GM12878 (cell line): Measurements from ENCODE around the gene TRABD2A. TPM values are rescaled to one million over a fixed set of nuclear protein-coding genes. Genes with fewer than 3 reads are reported as not detected.
A peak's percentile ranks its signal among the peaks of the same experiment; 100 is the strongest.

ENCODE experiments used
- ATAC-seq: fragments of 200-7000 bp; cut with Tn5 transposase; 3 replicates; pipeline ENCODE4 v1.9.1; 2020; ENCODE audit warnings: mild to moderate bottlenecking, moderate library complexity
- BruUV-seq: library from RNA; stranded (reverse); fragments of 400-500 nt; replicated peaks from 2 replicates; lab custom pipeline; 2021; lab: Mats Ljungman, UMichigan
- CTCF ChIA-PET: fragments of 300-600 bp; sonication (Branson Sonifier 250); formaldehyde crosslinking; extraction: SDS; loops from one replicate; lab custom pipeline; 2021; ENCODE audit warnings: inconsistent platforms; lab: Yijun Ruan, JAX
- POLR2A ChIA-PET: fragments of 350-600 bp; formaldehyde crosslinking; extraction: SDS; loops from one replicate; lab custom pipeline; 2021; ENCODE audit warnings: inconsistent platforms; lab: Charles Lee
- RAD21 ChIA-PET: fragments of 300-600 bp; sonication (Branson Sonifier 250); formaldehyde crosslinking; loops from one replicate; lab custom pipeline; 2023; ENCODE audit warnings: antibody characterized with exemption; ENCODE audit not compliant: unreplicated experiment; lab: Charles Lee
- SMC1A ChIA-PET: fragments of 300-600 bp; sonication (Branson Sonifier 250); formaldehyde crosslinking; loops from one replicate; lab custom pipeline; 2023; ENCODE audit not compliant: unreplicated experiment, uncharacterized antibody; lab: Charles Lee
- DNase-seq: peaks from one replicate; pipeline ENCODE4 v3.0.0-alpha.2; 2011; ENCODE audit warnings: low read depth, low spot score
- FAIRE-seq: peaks from 3 replicates; lab custom pipeline; 2011; peaks lifted over from hg19 to GRCh38; lab: Jason Lieb, UNC
- H2AFZ ChIP-seq: 2 replicates; pipeline ENCODE4 v1.6.0; 2011; ENCODE audit warnings: low read depth, low read length, control low read depth; ENCODE audit not compliant: control insufficient read depth
- H3K27ac ChIP-seq: 2 replicates; pipeline ENCODE4 v1.5.1; 2011; ENCODE audit warnings: control low read depth; ENCODE audit not compliant: control insufficient read depth, insufficient read depth
- H3K27me3 ChIP-seq, 2 experiments: replicated peaks in 1 of 2; 2 replicates each; pipeline versions ENCODE4 v1.6.0 to v1.6.1; 2011; ENCODE audit warnings: low read length in 1 of 2; ENCODE audit not compliant: control insufficient read depth in 2 of 2, insufficient read depth in 2 of 2
- H3K36me3 ChIP-seq, 2 experiments: 2 replicates each; pipeline ENCODE4 v1.5.1; 2011; ENCODE audit warnings: low read length in 1 of 2; ENCODE audit not compliant: control insufficient read depth in 2 of 2, insufficient read depth in 2 of 2
- H3K4me1 ChIP-seq: 2 replicates; pipeline ENCODE4 v1.6.1; 2011; ENCODE audit warnings: mild to moderate bottlenecking, low read length, moderate library complexity, mixed read lengths; ENCODE audit not compliant: control insufficient read depth, insufficient read depth
- H3K4me2 ChIP-seq: 2 replicates; pipeline ENCODE4 v1.6.0; 2011; ENCODE audit warnings: control low read depth; ENCODE audit not compliant: control insufficient read depth, insufficient read depth
- H3K4me3 ChIP-seq: fragments of 200-600 bp; sonication (generic); 2 replicates; pipeline ENCODE4 v1.5.1; 2016
- H3K79me2 ChIP-seq: 2 replicates; pipeline ENCODE4 v1.6.0; 2011; ENCODE audit warnings: low read length; ENCODE audit not compliant: control insufficient read depth, insufficient read depth
- H3K9ac ChIP-seq: 2 replicates; pipeline ENCODE4 v1.8.0; 2011; ENCODE audit warnings: low read length, control low read depth, mixed read lengths; ENCODE audit not compliant: control insufficient read depth, insufficient read depth
- H3K9me3 ChIP-seq: replicated peaks from 3 replicates; pipeline ENCODE4 v1.5.1; 2011; ENCODE audit warnings: mild to moderate bottlenecking, low read length; ENCODE audit not compliant: control insufficient read depth, insufficient read depth
- H4K20me1 ChIP-seq: 2 replicates; pipeline ENCODE4 v1.6.0; 2011; ENCODE audit not compliant: control insufficient read depth, insufficient read depth
- ASH2L ChIP-seq: fragments of 300-600, 200-600 bp; sonication (generic); IDR thresholded peaks from 2 replicates; pipeline ENCODE4 v1.6.1; 2017; ENCODE audit warnings: low read depth, mild to moderate bottlenecking, borderline replicate concordance
- ETV6 ChIP-seq, 2 experiments: fragments of 450-650 bp in 1 of 2; IDR thresholded peaks in 1 of 2; conservative IDR thresholded peaks in 1 of 2; 2 replicates each; pipeline ENCODE4 v1.6.1; 2014; ENCODE audit warnings: antibody characterized with exemption in 1 of 2, borderline replicate concordance in 1 of 2, low read depth in 1 of 2, mild to moderate bottlenecking in 1 of 2, moderate library complexity in 1 of 2
- KAT2A ChIP-seq: conservative IDR thresholded peaks from 2 replicates; pipeline ENCODE4 v1.6.1; 2011; ENCODE audit warnings: low read depth, low read length; ENCODE audit not compliant: control insufficient read depth
- MYB ChIP-seq: fragments of 150-350 bp; IDR thresholded peaks from 2 replicates; pipeline ENCODE4 v1.6.1; 2014; ENCODE audit warnings: mild to moderate bottlenecking, low read depth, low read length, borderline replicate concordance
- SIN3A ChIP-seq: IDR thresholded peaks from 2 replicates; pipeline ENCODE4 v1.6.1; 2012; ENCODE audit warnings: low read depth, low read length, improper control_type of control experiment
- SMAD1 ChIP-seq: fragments of 450-650 bp; IDR thresholded peaks from 2 replicates; pipeline ENCODE4 v1.6.1; 2018; ENCODE audit warnings: mild to moderate bottlenecking, low read depth; ENCODE audit not compliant: partially characterized antibody
- WRNIP1 ChIP-seq: IDR thresholded peaks from 2 replicates; pipeline ENCODE4 v1.6.1; 2011; ENCODE audit warnings: low read depth, low read length, improper control_type of control experiment, borderline replicate concordance
- WGBS: methylation state at CpG from one replicate; pipeline ENCODE4 v1.1.6; 2016; ENCODE audit warnings: low lambda C conversion rate; ENCODE audit not compliant: insufficient replicate concordance, insufficient coverage; ENCODE audit errors: missing lambda C conversion rate; 5-methylcytosine and 5-hydroxymethylcytosine counted together
- in situ Hi-C: fragments of 300-500 bp; cut with MboI; formaldehyde crosslinking; loops from 9 replicates; pipeline ENCODE4 v1.14.3; 2018; ENCODE audit warnings: mixed read lengths
- intact Hi-C: fragments of 100-400 bp; cut with micrococcal nuclease; formaldehyde crosslinking; loops from one replicate; pipeline ENCODE4 v1.14.2; 2022; ENCODE audit not compliant: unreplicated experiment
- polyA plus RNA-seq, 11 experiments: library from polyadenylated mRNA; depleted of rRNA in 4 of 11; unstranded in 6 of 11; stranded (reverse) in 5 of 11; fragments of >200 nt; fragmentation: Nextera tagmentation in 4 of 11; fragmentation: Illumina TruSeq in 1 of 11; extraction: Ambion mirVana in 4 of 11; extraction: Trizol in 1 of 11; gene quantifications; 1 replicate in 1 of 11; 2 replicates in 10 of 11; pipeline versions ENCODE4 v1.2.1 to v1.2.3, GENCODE V29; 2011 to 2016; ENCODE audit warnings: inconsistent platforms in 2 of 11, missing spikeins in 2 of 11, low read depth in 1 of 11
- total RNA-seq, 4 experiments: library from RNA; depleted of rRNA in 3 of 4; stranded (reverse); fragments of >200 nt in 3 of 4; fragmentation: Illumina TruSeq in 1 of 4; extraction: Trizol in 1 of 4; gene quantifications; 2 replicates each; pipeline versions ENCODE4 v1.2.1 to v1.2.3, GENCODE V29; 2013 to 2021
- TF ChIP-seq, protein P1 (sequence below): fragments of 450-650 bp; IDR thresholded peaks from 2 replicates; pipeline ENCODE4 v1.6.1; 2017; ENCODE audit warnings: mild to moderate bottlenecking, low read depth, inconsistent platforms; ENCODE audit not compliant: poor library complexity, severe bottlenecking
- TF ChIP-seq, protein P2 (sequence below): fragments of 450-650 bp; IDR thresholded peaks from 2 replicates; pipeline ENCODE4 v1.6.1; 2017; ENCODE audit warnings: low read depth, mild to moderate bottlenecking, moderate library complexity
- TF ChIP-seq, protein P3 (sequence below): fragments of 450-650 bp; IDR thresholded peaks from 2 replicates; pipeline ENCODE4 v1.6.1; 2018; ENCODE audit warnings: mild to moderate bottlenecking, low read depth, moderate library complexity; ENCODE audit not compliant: partially characterized antibody

The TRABD2A gene
- total and polyA plus RNA-seq, 10 of the 15 experiments (the other 5 are each of a cell fraction or from before 2014, with no cell fraction given), result 1.4 to 7.6 (median 4.1) TPM

DNA sequence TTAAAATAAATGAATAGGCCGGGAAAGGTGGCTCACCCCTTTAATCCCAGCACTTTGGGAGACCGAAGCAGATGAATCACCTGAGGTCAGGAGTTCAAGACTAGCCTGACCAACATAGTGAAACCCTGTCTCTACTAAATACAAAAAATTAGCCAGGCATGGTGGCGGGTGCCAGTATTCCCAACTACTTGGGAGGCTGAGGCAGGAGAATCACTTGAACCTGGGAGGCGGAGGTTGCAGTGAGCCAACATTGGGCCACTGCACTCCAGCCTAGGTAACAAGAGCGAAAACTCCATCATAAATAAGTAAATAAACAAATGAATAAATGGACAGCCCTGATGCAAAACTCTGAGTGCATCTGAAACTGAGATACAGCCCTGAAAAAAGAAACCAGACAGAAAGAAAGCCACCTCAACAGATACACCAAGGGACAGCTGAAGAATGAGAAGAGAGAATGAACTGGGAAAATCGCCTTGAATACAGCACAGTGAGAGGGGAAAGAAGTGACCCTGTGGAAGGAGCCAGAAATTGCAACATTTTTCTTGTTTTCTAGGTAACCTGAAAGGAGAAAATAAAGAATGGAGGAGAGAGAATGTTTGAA lies 64.4 kb downstream of the TRABD2A start (continued):
- TF ChIP-seq, protein P1, sequence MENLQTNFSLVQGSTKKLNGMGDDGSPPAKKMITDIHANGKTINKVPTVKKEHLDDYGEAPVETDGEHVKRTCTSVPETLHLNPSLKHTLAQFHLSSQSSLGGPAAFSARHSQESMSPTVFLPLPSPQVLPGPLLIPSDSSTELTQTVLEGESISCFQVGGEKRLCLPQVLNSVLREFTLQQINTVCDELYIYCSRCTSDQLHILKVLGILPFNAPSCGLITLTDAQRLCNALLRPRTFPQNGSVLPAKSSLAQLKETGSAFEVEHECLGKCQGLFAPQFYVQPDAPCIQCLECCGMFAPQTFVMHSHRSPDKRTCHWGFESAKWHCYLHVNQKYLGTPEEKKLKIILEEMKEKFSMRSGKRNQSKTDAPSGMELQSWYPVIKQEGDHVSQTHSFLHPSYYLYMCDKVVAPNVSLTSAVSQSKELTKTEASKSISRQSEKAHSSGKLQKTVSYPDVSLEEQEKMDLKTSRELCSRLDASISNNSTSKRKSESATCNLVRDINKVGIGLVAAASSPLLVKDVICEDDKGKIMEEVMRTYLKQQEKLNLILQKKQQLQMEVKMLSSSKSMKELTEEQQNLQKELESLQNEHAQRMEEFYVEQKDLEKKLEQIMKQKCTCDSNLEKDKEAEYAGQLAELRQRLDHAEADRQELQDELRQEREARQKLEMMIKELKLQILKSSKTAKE, result peak; percentile 66
- no peak for TF ChIP-seq MYB
- TF ChIP-seq, protein P2, sequence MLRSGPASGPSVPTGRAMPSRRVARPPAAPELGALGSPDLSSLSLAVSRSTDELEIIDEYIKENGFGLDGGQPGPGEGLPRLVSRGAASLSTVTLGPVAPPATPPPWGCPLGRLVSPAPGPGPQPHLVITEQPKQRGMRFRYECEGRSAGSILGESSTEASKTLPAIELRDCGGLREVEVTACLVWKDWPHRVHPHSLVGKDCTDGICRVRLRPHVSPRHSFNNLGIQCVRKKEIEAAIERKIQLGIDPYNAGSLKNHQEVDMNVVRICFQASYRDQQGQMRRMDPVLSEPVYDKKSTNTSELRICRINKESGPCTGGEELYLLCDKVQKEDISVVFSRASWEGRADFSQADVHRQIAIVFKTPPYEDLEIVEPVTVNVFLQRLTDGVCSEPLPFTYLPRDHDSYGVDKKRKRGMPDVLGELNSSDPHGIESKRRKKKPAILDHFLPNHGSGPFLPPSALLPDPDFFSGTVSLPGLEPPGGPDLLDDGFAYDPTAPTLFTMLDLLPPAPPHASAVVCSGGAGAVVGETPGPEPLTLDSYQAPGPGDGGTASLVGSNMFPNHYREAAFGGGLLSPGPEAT, result no peak

DNA sequence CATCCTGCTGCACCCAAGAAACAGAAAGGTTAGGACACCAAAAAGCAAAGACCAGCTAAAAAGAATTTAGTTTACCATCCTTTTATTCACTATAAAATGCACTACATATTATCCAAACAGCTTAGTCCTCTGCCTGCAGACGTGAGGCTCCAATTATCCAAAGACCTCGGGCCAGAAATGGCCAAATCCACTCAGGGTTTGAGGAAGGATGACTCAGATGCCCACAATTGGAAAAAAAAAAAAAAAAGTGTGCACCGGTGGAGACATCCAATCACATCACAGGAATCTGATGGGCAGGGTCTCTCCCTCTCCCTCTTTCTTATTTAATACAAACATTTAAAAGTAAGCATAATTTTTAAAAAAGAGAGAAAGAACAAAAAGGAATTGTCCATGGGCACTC lies 65.7 kb downstream of the TRABD2A start:
- CTCF ChIA-PET, result interaction anchor here (1.0 kb wide), 1 partner anchor 23 kb away, joined by 3 read pairs; no protein-coding TSS in a partner anchor
- no peaks in the 10 kb centered on the region for H3K36me3 ChIP-seq
- WGBS, result 75% methylated on average over 3 of the region's 3 CpGs
- no peaks in the 10 kb centered on the region for H3K79me2 ChIP-seq
- H2AFZ ChIP-seq, result no peak overlapping the region
- DNase-seq (no peak), FAIRE-seq (no peak), ATAC-seq (no peak)
- no peak overlapping the region for H3K4me3 ChIP-seq
- H3K27me3 ChIP-seq, result peaks cover 3 to 5% of the 10 kb centered on the region in 2 experiments; a peak in 2 of 4 replicates
- RAD21 ChIA-PET, result no interaction called here
- no peak overlapping the region for H3K27ac ChIP-seq
- H3K4me2 ChIP-seq, result no peak overlapping the region
- H3K4me1 ChIP-seq, result peaks cover 14% of the 10 kb centered on the region
- no TSS peak for BruUV-seq
- in situ Hi-C loops, result no loop called here
- POLR2A ChIA-PET, result no interaction called here
- SMC1A ChIA-PET, result no interaction called here
- no peaks in the 10 kb centered on the region for H4K20me1 ChIP-seq
- intact Hi-C loops, result loop anchor here (5.0 kb wide), 2 partner anchors 62 to 112 kb away; no protein-coding TSS in a partner anchor
- H3K9me3 ChIP-seq, result no peaks in the 10 kb centered on the region; the same call in 2 of the 3 replicates
- no peak overlapping the region for H3K9ac ChIP-seq
- no peak for TF ChIP-seq SMAD1
- TF ChIP-seq SIN3A, result no peak
- TF ChIP-seq, protein P3, sequence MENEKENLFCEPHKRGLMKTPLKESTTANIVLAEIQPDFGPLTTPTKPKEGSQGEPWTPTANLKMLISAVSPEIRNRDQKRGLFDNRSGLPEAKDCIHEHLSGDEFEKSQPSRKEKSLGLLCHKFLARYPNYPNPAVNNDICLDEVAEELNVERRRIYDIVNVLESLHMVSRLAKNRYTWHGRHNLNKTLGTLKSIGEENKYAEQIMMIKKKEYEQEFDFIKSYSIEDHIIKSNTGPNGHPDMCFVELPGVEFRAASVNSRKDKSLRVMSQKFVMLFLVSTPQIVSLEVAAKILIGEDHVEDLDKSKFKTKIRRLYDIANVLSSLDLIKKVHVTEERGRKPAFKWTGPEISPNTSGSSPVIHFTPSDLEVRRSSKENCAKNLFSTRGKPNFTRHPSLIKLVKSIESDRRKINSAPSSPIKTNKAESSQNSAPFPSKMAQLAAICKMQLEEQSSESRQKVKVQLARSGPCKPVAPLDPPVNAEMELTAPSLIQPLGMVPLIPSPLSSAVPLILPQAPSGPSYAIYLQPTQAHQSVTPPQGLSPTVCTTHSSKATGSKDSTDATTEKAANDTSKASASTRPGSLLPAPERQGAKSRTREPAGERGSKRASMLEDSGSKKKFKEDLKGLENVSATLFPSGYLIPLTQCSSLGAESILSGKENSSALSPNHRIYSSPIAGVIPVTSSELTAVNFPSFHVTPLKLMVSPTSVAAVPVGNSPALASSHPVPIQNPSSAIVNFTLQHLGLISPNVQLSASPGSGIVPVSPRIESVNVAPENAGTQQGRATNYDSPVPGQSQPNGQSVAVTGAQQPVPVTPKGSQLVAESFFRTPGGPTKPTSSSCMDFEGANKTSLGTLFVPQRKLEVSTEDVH, result no peak
- no peak for TF ChIP-seq ASH2L
- no peak for TF ChIP-seq WRNIP1
- TF ChIP-seq ETV6 (conservative IDR thresholded peaks at IDR 0.05 in 1 of 2, IDR thresholded peaks at IDR 0.05 in 1 of 2; ENCODE audit: borderline replicate concordance in 1 of 2, low read depth in 1 of 2), result no peak
- TF ChIP-seq KAT2A, result no peak
